Measurements from ENCODE around the gene TNNC2. TPM values are rescaled to one million over a fixed set of nuclear protein-coding genes. Genes with fewer than 3 reads are reported as not detected.
A peak's percentile ranks its signal among the peaks of the same experiment; 100 is the strongest.

TNNC2 gene
- total and polyA plus RNA-seq, 9 of the 15 experiments (the other 6 are each of a cell fraction or from before 2014, with no cell fraction given) = not detected

DNA sequence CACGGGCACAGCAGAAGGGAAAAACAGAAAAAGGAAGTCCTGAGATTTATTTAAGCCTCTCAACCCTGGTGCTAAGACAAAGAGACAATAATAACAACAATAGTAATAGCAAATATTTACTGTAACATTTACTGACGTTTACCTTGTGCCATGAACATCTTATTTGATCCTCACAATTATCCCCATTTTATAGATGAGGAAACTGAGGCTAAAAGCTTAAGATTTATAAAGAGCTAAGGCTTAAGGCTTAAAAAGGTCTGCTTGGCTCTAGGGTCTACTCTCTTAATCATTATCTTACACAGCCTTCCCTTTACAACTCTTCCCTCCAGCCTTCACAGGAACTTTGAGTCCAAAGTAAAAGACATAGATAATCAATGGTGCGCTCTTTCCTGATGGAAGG lies 38.8 kb downstream of the TNNC2 start (continued):
- no peak for TF ChIP-seq ZZZ3 (IDR thresholded peaks at IDR 0.05)
- no peak for TF ChIP-seq RBM34 (IDR thresholded peaks at IDR 0.05; ENCODE audit: borderline replicate concordance, insufficient read depth, low read length)
- TF ChIP-seq ZNF316 (IDR thresholded peaks at IDR 0.05) = no peak
- TF ChIP-seq, protein P1, sequence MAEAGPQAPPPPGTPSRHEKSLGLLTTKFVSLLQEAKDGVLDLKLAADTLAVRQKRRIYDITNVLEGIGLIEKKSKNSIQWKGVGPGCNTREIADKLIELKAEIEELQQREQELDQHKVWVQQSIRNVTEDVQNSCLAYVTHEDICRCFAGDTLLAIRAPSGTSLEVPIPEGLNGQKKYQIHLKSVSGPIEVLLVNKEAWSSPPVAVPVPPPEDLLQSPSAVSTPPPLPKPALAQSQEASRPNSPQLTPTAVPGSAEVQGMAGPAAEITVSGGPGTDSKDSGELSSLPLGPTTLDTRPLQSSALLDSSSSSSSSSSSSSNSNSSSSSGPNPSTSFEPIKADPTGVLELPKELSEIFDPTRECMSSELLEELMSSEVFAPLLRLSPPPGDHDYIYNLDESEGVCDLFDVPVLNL (CRISPR knock-in tag; IDR thresholded peaks at IDR 0.05; ENCODE audit: low read depth) = no peak
- no peak for TF ChIP-seq KLF6 (CRISPR knock-in tag; IDR thresholded peaks at IDR 0.05; ENCODE audit: borderline replicate concordance)
- TF ChIP-seq NFE2L1 (tag; IDR thresholded peaks at IDR 0.05; ENCODE audit: borderline replicate concordance, low read depth) = no peak
- TF ChIP-seq KDM1A (IDR thresholded peaks at IDR 0.05) = 0 out of 4 replicates have a peak, but pooled peaks of 1 of the 2 experiments have one; percentile 29
- no peak for TF ChIP-seq RCOR1 (IDR thresholded peaks at IDR 0.05; ENCODE audit: borderline replicate concordance in 1 of 2, low read depth in 2 of 2, low read length in 2 of 2)
- no peak for TF ChIP-seq HOXB6 (CRISPR knock-in tag; IDR thresholded peaks at IDR 0.05; ENCODE audit: borderline replicate concordance)
- TF ChIP-seq ASH1L (IDR thresholded peaks at IDR 0.05; ENCODE audit: borderline replicate concordance, low read depth, partially characterized antibody) = no peak
- TF ChIP-seq ZNF124 (CRISPR knock-in tag; IDR thresholded peaks at IDR 0.05) = no peak
- peak; percentile 53; the same call in 1 of the 2 replicates for TF ChIP-seq BCOR (IDR thresholded peaks at IDR 0.05)

All from K562 (cell line).